Measurements from ENCODE around the gene EXOSC10. TPM values are rescaled to one million over a fixed set of nuclear protein-coding genes. Genes with fewer than 3 reads are reported as not detected.

The EXOSC10 gene
- total RNA-seq, 1 donor from 2014 or later: 47.7 TPM

DNA sequence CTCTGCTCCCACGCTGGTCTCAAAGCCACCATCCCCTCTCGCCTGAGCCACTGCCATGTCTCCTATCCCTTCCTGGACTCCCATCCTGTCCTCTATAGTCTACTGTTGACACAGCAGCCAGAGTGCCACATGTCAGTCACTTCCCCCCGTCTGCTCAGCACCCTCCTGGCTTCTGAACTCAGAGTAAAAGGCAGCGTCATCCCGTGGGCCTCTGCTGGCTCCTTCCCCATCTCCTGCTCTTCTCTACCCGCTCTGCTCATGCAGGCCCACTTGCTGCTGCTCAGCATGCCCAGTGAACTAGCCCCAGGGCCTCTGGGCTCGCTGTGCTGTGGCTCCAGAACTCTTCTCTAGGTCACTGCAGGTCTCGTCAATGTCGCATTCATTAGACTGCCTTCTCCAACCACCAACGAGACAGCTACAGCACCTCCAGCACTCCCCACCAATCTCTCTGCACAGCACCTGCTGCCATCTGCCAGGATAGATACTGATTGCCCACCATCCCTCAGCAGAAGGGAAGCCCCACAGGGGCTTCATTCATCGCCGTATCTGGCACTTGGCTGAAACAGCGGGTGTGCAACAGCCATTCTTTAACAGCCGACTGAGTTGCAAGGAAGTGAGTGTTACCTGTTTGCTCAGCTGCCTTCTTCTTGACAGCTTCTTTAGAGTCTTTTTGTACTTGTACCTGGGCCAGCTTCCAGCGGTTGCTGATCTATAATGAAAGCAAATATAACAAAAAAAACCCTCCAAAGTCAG is 28.0 kb downstream of the EXOSC10 start:
- Histone ChIP-seq H3K27ac (no peak overlapping the region), H3K27me3 (ENCODE audit: low read depth) (no peaks in the 10 kb centered on the region), H3K4me1 (no peaks in the 10 kb centered on the region), H3K4me3 (no peak overlapping the region), H3K9me3 (no peaks in the 10 kb centered on the region), H3K36me3 (peaks cover 98% of the 10 kb centered on the region)
- ATAC-seq: no peak
- no peak for DNase-seq
- no peak for TF ChIP-seq CTCF (IDR thresholded peaks at IDR 0.05)
- intact Hi-C loops (cut with DNase I): no loop called here

DNA sequence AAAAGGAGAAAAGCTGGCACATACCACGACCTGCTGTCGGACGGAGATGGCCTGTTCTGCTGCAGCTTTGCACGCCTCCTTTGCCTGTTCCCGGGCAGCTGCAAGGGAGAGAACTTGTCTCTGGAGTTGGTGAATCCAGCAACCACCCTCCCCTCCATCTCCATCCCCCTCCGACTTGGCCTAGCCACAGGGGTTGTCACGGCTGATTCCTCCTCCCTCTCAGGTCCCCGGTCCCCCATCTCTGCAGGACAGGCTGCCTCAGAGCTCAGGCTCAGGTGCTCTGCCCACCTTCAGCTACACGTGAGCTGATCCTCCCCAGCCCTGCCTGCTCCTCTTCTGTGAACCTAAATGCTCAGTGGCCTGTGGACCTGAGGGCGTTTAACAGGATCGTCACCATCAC is 28.8 kb downstream of the EXOSC10 start:
- Histone ChIP-seq H3K9me3 (no peaks in the 10 kb centered on the region), H3K36me3 (peaks cover 98% of the 10 kb centered on the region), H3K27me3 (ENCODE audit: low read depth) (no peaks in the 10 kb centered on the region), H3K27ac (no peak overlapping the region), H3K4me3 (no peak overlapping the region), H3K4me1 (no peaks in the 10 kb centered on the region)
- no peak for TF ChIP-seq CTCF (IDR thresholded peaks at IDR 0.05)
- ATAC-seq (no peak), DNase-seq (no peak)
- intact Hi-C loops (cut with DNase I): no loop called here

- Histone ChIP-seq H3K9me3 (no peaks in the 10 kb centered on the region), H3K4me1 (no peaks in the 10 kb centered on the region), H3K4me3 (no peak overlapping the region), H3K27me3 (ENCODE audit: low read depth) (no peaks in the 10 kb centered on the region), H3K36me3 (peaks cover 91% of the 10 kb centered on the region), H3K27ac (no peak overlapping the region)
- no peak for TF ChIP-seq CTCF (IDR thresholded peaks at IDR 0.05)
- ATAC-seq (no peak), DNase-seq (peak; percentile 18)
- intact Hi-C loops (cut with DNase I): no loop called here
Measured at GRCh38 chr1:11068600-11069473, 30.8 kb downstream of the EXOSC10 start.

DNA sequence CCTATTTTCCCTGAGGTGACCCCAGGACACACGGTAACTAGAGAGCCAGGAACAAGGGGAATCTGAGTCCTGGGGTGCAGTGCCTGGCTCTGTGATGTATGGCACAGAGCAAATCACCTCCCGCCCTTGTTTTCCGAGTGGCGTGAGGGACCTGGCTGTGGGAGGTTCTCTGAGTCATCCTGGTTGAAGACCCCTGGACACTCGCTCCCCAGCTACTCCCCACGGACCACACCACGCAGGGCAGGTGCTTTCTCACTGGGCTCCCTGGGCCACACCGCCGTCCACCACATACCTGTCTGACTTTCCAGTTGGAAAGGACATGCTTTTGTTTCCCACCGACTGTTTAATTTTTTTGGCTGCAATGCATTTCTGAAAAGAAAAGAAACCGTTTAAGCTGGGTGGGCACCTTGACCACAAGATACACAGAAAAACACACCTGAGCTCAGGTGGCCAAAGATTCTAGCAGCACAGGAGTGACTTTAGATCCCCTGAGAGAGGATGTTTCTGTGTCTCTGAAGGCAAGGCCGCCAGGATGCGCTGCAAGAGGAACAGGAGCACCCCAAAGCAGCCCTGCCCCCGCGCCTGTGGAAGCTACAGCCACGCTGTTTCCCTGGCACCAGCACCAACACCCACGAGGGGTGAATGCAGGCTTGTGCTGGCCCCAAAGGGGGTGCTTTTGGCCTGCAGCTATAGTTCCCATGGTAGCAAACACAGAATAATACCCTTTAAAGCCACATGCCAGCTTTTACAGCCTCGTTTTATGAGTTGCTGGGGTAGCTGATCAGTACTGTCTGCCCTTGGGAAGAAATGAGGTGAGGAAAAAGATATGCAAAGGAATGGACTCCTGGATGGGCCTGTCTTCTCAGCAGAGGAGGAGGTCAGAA is 31.7 kb downstream of the EXOSC10 start:
- DNase-seq (peak; percentile 43), ATAC-seq (no peak)
- no peaks in the 10 kb centered on the region for H3K4me1 ChIP-seq
- peaks cover 91% of the 10 kb centered on the region for H3K36me3 ChIP-seq
- no peak overlapping the region for H3K4me3 ChIP-seq
- H3K27me3 ChIP-seq (ENCODE audit: low read depth): no peaks in the 10 kb centered on the region
- intact Hi-C loops (cut with DNase I): no loop called here
- no peak for TF ChIP-seq CTCF (IDR thresholded peaks at IDR 0.05)
- H3K9me3 ChIP-seq: no peaks in the 10 kb centered on the region
- no peak overlapping the region for H3K27ac ChIP-seq

DNA sequence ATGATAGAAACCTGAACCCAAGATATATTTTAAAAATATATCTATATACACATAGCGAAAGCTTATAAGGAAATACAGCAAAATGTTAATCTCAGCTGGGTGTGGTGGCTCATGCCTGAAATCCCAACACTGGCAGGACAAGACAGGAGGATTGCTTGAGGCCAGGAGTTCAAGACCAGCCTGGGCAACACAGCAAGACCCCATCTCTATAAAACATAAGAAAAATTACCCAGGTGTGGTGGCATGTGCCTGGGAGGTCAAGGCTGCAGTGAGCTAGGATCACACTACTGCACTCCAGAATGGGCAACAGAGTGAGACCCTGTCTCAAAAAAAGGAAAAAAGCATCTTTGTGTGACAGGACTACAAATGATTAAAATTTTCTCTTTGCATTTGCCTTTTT is 33.9 kb downstream of the EXOSC10 start:
- Histone ChIP-seq H3K36me3 (peaks cover 71% of the 10 kb centered on the region), H3K4me3 (no peak overlapping the region), H3K9me3 (no peaks in the 10 kb centered on the region), H3K27ac (no peak overlapping the region), H3K27me3 (ENCODE audit: low read depth) (no peaks in the 10 kb centered on the region), H3K4me1 (peaks cover 11% of the 10 kb centered on the region)
- intact Hi-C loops (cut with DNase I): no loop called here
- ATAC-seq (no peak), DNase-seq (no peak)
- TF ChIP-seq CTCF (IDR thresholded peaks at IDR 0.05): no peak

All from lower lobe of right lung (tissue), 2 donors.